ENCODE measurements around the gene DEXI. TPM values are rescaled to one million over a fixed set of nuclear protein-coding genes. Genes with fewer than 3 reads are reported as not detected.

Gene DEXI
- total RNA-seq, 1 experiment from 2014 or later: 28.3 TPM

DNA sequence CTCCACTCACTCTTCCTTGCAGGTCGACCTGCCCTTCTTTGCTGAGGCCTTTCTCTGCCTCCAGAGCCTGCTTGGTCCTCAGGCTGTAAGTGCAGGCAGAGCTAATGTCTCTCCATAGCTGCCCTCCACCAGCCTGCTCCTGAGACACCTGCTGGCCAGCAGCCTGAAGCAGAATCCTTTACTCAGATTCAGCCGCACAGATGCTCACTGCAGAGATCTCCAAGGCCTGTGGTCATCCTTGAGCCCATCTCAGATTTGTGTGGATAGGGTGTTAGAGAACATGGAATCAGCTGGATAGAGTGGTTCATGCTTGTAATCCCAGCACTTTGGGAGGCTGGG, 11.5 kb downstream of the DEXI start:
- no peaks in the 10 kb centered on the region for H3K79me2 ChIP-seq (ENCODE audit: insufficient read depth, low read length)
- no peaks in the 10 kb centered on the region for H3K4me1 Mint-ChIP-seq
- no peak overlapping the region for H3K23ac ChIP-seq (ENCODE audit: insufficient read length, low read depth, low read length)
- H3K27me3 ChIP-seq (ENCODE audit: insufficient read depth, low read length): no peaks in the 10 kb centered on the region
- no peaks in the 10 kb centered on the region for H3K4me1 ChIP-seq (ENCODE audit: insufficient read depth, low read length)
- no CpG with 5 or more reads among the region's 2 CpGs for WGBS (ENCODE audit: extremely low coverage, insufficient read length, low lambda C conversion rate)
- no peak overlapping the region for H3T11ph ChIP-seq (ENCODE audit: low read length)
- no peak overlapping the region for H2BK120ac ChIP-seq (ENCODE audit: low read depth, low read length, poor library complexity, severe bottlenecking)
- no peak overlapping the region for H3K4me3 Mint-ChIP-seq
- no peak overlapping the region for H3K4me2 ChIP-seq (ENCODE audit: insufficient read depth, insufficient read length, low read length)
- H3K9me3 Mint-ChIP-seq: no peaks in the 10 kb centered on the region
- no peak overlapping the region for H2BK20ac ChIP-seq (ENCODE audit: low read depth, low read length, poor library complexity, severe bottlenecking)
- H4K5ac ChIP-seq (ENCODE audit: insufficient read length, low read depth, low read length): no peak overlapping the region
- H3K4ac ChIP-seq (ENCODE audit: low read depth, low read length): no peak overlapping the region
- H3K27ac Mint-ChIP-seq: no peak overlapping the region
- no peak overlapping the region for H2BK15ac ChIP-seq (ENCODE audit: low read depth, low read length)
- no peak for DNase-seq
- H3K14ac ChIP-seq (ENCODE audit: insufficient read depth, low read length): no peak overlapping the region; the same call in 1 of the 2 replicates
- no peak overlapping the region for H3K27ac ChIP-seq (ENCODE audit: insufficient read length, low read depth, low read length)
- H2BK5ac ChIP-seq (ENCODE audit: insufficient read length, low read length): no peak overlapping the region
- H3K18ac ChIP-seq (ENCODE audit: insufficient read length, low read depth, low read length): no peak overlapping the region
- H4K20me1 ChIP-seq (ENCODE audit: control insufficient read depth, insufficient read depth, insufficient read length): no peaks in the 10 kb centered on the region
- no peaks in the 10 kb centered on the region for H3K27me3 Mint-ChIP-seq (ENCODE audit: low read depth)
- no peak overlapping the region for H3K56ac ChIP-seq (ENCODE audit: insufficient read length, low read depth, low read length)
- H3K23me2 ChIP-seq (ENCODE audit: insufficient read length, low read depth, low read length, poor library complexity, severe bottlenecking): no peaks in the 10 kb centered on the region
- H4K8ac ChIP-seq (replicated peaks; ENCODE audit: insufficient read length, low read depth, low read length): no peak overlapping the region
- no peak overlapping the region for H3K9ac ChIP-seq (ENCODE audit: extremely low read depth, insufficient read length, low read length)
- H2AK5ac ChIP-seq (ENCODE audit: insufficient read length, low read length): no peak overlapping the region
- no peaks in the 10 kb centered on the region for H3K79me1 ChIP-seq (ENCODE audit: insufficient read depth, low read depth, low read length, poor library complexity, severe bottlenecking)
- H4K91ac ChIP-seq (ENCODE audit: insufficient read length, low read depth, low read length): no peak overlapping the region
- no peak overlapping the region for H2AFZ ChIP-seq (ENCODE audit: low read length)
- TF ChIP-seq, protein P1, sequence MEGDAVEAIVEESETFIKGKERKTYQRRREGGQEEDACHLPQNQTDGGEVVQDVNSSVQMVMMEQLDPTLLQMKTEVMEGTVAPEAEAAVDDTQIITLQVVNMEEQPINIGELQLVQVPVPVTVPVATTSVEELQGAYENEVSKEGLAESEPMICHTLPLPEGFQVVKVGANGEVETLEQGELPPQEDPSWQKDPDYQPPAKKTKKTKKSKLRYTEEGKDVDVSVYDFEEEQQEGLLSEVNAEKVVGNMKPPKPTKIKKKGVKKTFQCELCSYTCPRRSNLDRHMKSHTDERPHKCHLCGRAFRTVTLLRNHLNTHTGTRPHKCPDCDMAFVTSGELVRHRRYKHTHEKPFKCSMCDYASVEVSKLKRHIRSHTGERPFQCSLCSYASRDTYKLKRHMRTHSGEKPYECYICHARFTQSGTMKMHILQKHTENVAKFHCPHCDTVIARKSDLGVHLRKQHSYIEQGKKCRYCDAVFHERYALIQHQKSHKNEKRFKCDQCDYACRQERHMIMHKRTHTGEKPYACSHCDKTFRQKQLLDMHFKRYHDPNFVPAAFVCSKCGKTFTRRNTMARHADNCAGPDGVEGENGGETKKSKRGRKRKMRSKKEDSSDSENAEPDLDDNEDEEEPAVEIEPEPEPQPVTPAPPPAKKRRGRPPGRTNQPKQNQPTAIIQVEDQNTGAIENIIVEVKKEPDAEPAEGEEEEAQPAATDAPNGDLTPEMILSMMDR (conservative IDR thresholded peaks at IDR 0.05): peak; percentile 31; the same call in 2 of the 3 replicates
- H3K9me3 ChIP-seq (ENCODE audit: control insufficient read depth, low read depth, low read length): no peaks in the 10 kb centered on the region
- H3K36me3 Mint-ChIP-seq (ENCODE audit: insufficient read depth in 1 of 3, low read depth in 3 of 3): peaks cover 8 to 26% (median 20%) of the 10 kb centered on the region in 3 experiments
- H2BK12ac ChIP-seq (ENCODE audit: insufficient read length, low read depth, low read length): no peak overlapping the region

Measured in H9 (cell line).